PC-3 (cell line): ENCODE results near the gene NT5DC3. TPM values are rescaled to one million over a fixed set of nuclear protein-coding genes. Genes with fewer than 3 reads are reported as not detected.

Experiments
- ATAC-seq: fragments of 200-7000 bp; cut with Tn5 transposase; 2 replicates; pipeline ENCODE4 v1.9.1; 2020; ENCODE audit warnings: mild to moderate bottlenecking, moderate library complexity
- BruUV-seq: library from RNA; stranded (reverse); fragments of 400-500 nt; replicated peaks from 2 replicates; lab custom pipeline; 2021; lab: Mats Ljungman, UMichigan
- CTCF ChIA-PET: fragments of 300-600 bp; sonication (Branson Sonifier 250); formaldehyde crosslinking; loops from one replicate; lab custom pipeline; 2022; ENCODE audit warnings: antibody characterized with exemption; lab: Charles Lee
- POLR2A ChIA-PET: fragments of 300-600 bp; sonication (Branson Sonifier 250); formaldehyde crosslinking; loops from one replicate; lab custom pipeline; 2022; ENCODE audit warnings: antibody characterized with exemption; ENCODE audit not compliant: unreplicated experiment; lab: Charles Lee
- DNase-seq: peaks from one replicate; pipeline ENCODE4 v3.0.0-alpha.2; 2015
- H2AFZ ChIP-seq: fragments of 300-600 bp; sonication (generic); 2 replicates; pipeline ENCODE4 v1.6.0; 2016; ENCODE audit warnings: antibody characterized with exemption, low read length
- H3F3A ChIP-seq: fragments of 300-600 bp; sonication (generic); one replicate; pipeline ENCODE4 v1.6.0; 2017; ENCODE audit warnings: antibody characterized with exemption, low read length, control low read depth, mild to moderate bottlenecking; ENCODE audit not compliant: unreplicated experiment
- H3K27ac ChIP-seq: fragments of 300-600 bp; sonication (generic); 2 replicates; pipeline ENCODE4 v1.5.1; 2016; ENCODE audit warnings: mild to moderate bottlenecking, low read length
- H3K27me3 ChIP-seq: fragments of 300-600 bp; sonication (generic); 2 replicates; pipeline ENCODE4 v1.6.1; 2016; ENCODE audit warnings: low read length, mixed read lengths
- H3K36me3 ChIP-seq: fragments of 300-600 bp; sonication (generic); 2 replicates; pipeline ENCODE4 v1.6.1; 2016; ENCODE audit warnings: low read depth, mixed run types, low read length, mixed read lengths
- H3K4me1 ChIP-seq: fragments of 300-600 bp; sonication (generic); 2 replicates; pipeline ENCODE4 v1.5.1; 2016; ENCODE audit warnings: low read length; ENCODE audit not compliant: insufficient read depth
- H3K4me2 ChIP-seq: fragments of 300-600 bp; sonication (generic); 2 replicates; pipeline ENCODE4 v1.6.0; 2016; ENCODE audit warnings: low read length
- H3K4me3 ChIP-seq: fragments of 300-600 bp; sonication (generic); 2 replicates; pipeline ENCODE4 v1.5.1; 2016; ENCODE audit warnings: mild to moderate bottlenecking, low read length, mixed read lengths
- H3K79me2 ChIP-seq: fragments of 300-600 bp; sonication (generic); 2 replicates; pipeline ENCODE4 v1.6.1; 2017; ENCODE audit warnings: low read length, mixed read lengths
- H3K9ac ChIP-seq: fragments of 300-600 bp; sonication (generic); 2 replicates; pipeline ENCODE4 v1.6.0; 2016; ENCODE audit warnings: mild to moderate bottlenecking, low read length
- H3K9me2 ChIP-seq: fragments of 300-600 bp; sonication (generic); replicated peaks from 2 replicates; pipeline ENCODE4 v1.6.1; 2016; ENCODE audit warnings: mixed run types, low read length, mixed read lengths
- H3K9me3 ChIP-seq: fragments of 300-600 bp; sonication (generic); 2 replicates; pipeline ENCODE4 v1.6.1; 2016; ENCODE audit warnings: low read length, mixed read lengths
- H4K20me1 ChIP-seq: fragments of 300-600 bp; sonication (generic); 2 replicates; pipeline ENCODE4 v1.6.1; 2016; ENCODE audit warnings: low read length, mixed read lengths
- EZH2 ChIP-seq: fragments of 300-600 bp; sonication (generic); IDR thresholded peaks from one replicate; pipeline ENCODE4 v1.6.1; 2017; ENCODE audit warnings: antibody characterized with exemption, mild to moderate bottlenecking, low read length; ENCODE audit not compliant: unreplicated experiment
- EZH2phosphoT487 ChIP-seq: fragments of 300-600 bp; sonication (generic); IDR thresholded peaks from 2 replicates; pipeline ENCODE4 v1.6.1; 2018; ENCODE audit warnings: mild to moderate bottlenecking, antibody characterized with exemption, low read length, borderline replicate concordance
- intact Hi-C: fragments of 100-400 bp; cut with micrococcal nuclease; formaldehyde crosslinking; loops from 2 replicates; pipeline ENCODE4 v1.9.0; 2023
- total RNA-seq: library from RNA; depleted of rRNA; stranded (reverse); fragments of >200 nt; gene quantifications from 2 replicates; pipeline ENCODE4 v1.2.3, GENCODE V29; 2014
- TF ChIP-seq, protein P1 (sequence below): fragments of 300-600 bp; sonication (generic); conservative IDR thresholded peaks from 2 replicates; pipeline ENCODE4 v1.5.1; 2017; ENCODE audit warnings: antibody characterized with exemption, low read depth, mild to moderate bottlenecking, low read length

NT5DC3 gene
- total RNA-seq, 1 experiment from 2014 or later = 15.7 TPM

GRCh38 chr12:103877934-103878510, 37.0 kb upstream of the NT5DC3 start:
- peak; percentile 73 for ATAC-seq
- CTCF ChIA-PET = no interaction called here

GRCh38 chr12:103877288-103877687, 36.3 kb upstream of the NT5DC3 start:
- Histone ChIP-seq H2AFZ (no peak overlapping the region), H3K27me3 (no peaks in the 10 kb centered on the region), H3K79me2 (no peaks in the 10 kb centered on the region), H3F3A (no peaks in the 10 kb centered on the region), H3K9ac (no peak overlapping the region), H3K9me3 (no peaks in the 10 kb centered on the region), H3K27ac (no peak overlapping the region), H3K4me3 (no peak overlapping the region), H3K36me3 (no peaks in the 10 kb centered on the region), H4K20me1 (no peaks in the 10 kb centered on the region), H3K4me1 (peaks cover 19% of the 10 kb centered on the region), H3K4me2 (no peak overlapping the region), H3K9me2 (no peaks in the 10 kb centered on the region)
- TF ChIP-seq EZH2 = no peak
- TF ChIP-seq, protein P1, sequence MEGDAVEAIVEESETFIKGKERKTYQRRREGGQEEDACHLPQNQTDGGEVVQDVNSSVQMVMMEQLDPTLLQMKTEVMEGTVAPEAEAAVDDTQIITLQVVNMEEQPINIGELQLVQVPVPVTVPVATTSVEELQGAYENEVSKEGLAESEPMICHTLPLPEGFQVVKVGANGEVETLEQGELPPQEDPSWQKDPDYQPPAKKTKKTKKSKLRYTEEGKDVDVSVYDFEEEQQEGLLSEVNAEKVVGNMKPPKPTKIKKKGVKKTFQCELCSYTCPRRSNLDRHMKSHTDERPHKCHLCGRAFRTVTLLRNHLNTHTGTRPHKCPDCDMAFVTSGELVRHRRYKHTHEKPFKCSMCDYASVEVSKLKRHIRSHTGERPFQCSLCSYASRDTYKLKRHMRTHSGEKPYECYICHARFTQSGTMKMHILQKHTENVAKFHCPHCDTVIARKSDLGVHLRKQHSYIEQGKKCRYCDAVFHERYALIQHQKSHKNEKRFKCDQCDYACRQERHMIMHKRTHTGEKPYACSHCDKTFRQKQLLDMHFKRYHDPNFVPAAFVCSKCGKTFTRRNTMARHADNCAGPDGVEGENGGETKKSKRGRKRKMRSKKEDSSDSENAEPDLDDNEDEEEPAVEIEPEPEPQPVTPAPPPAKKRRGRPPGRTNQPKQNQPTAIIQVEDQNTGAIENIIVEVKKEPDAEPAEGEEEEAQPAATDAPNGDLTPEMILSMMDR = no peak
- TF ChIP-seq EZH2phosphoT487 = no peak
- no peak for DNase-seq
- ChIA-PET POLR2A (no interaction called here), CTCF (no interaction called here)
- intact Hi-C loops = loop anchor here (5.0 kb wide), 1 partner anchor 1225 kb away; no protein-coding TSS in a partner anchor
- no peak for ATAC-seq
- no TSS peak for BruUV-seq

More at GRCh38 chr12:103877934-103878510, 37.0 kb upstream of the NT5DC3 start:
- no peak overlapping the region for H3K27ac ChIP-seq
- no peaks in the 10 kb centered on the region for H3K9me2 ChIP-seq
- DNase-seq = peak; percentile 94
- H3K36me3 ChIP-seq = no peaks in the 10 kb centered on the region
- H3K79me2 ChIP-seq = no peaks in the 10 kb centered on the region
- peak overlapping the region; percentile 69 for H2AFZ ChIP-seq
- TF ChIP-seq, protein P1 = peak; percentile 95
- no peak for TF ChIP-seq EZH2
- TF ChIP-seq EZH2phosphoT487 = no peak
- BruUV-seq = no TSS peak
- no peak overlapping the region for H3K9ac ChIP-seq
- no peaks in the 10 kb centered on the region for H4K20me1 ChIP-seq
- H3K27me3 ChIP-seq = no peaks in the 10 kb centered on the region
- H3K9me3 ChIP-seq = no peaks in the 10 kb centered on the region
- peaks cover 27% of the 10 kb centered on the region for H3K4me1 ChIP-seq
- peak overlapping the region; percentile 69 for H3K4me2 ChIP-seq
- no peaks in the 10 kb centered on the region for H3F3A ChIP-seq
- H3K4me3 ChIP-seq = 0 out of 2 replicates have a peak overlapping the region, but pooled peaks have one; percentile 25
- intact Hi-C loops = loop anchor here (1.0 to 5.0 kb wide), 2 partner anchors 231 to 1224 kb away; no protein-coding TSS in a partner anchor
- POLR2A ChIA-PET = interaction anchor here (0.6 kb wide), 1 partner anchor 37 kb away, joined by 6 read pairs; the partner anchor contains the start of gene NT5DC3

GRCh38 chr12:103875666-103876065, 34.6 kb upstream of the NT5DC3 start:
- no peaks in the 10 kb centered on the region for H3K27me3 ChIP-seq
- ChIA-PET CTCF (no interaction called here), POLR2A (no interaction called here)
- no peak for DNase-seq
- no peak overlapping the region for H3K9ac ChIP-seq
- H3K4me1 ChIP-seq = peaks cover 7% of the 10 kb centered on the region
- no peaks in the 10 kb centered on the region for H3K36me3 ChIP-seq
- no peaks in the 10 kb centered on the region for H3K79me2 ChIP-seq
- H4K20me1 ChIP-seq = no peaks in the 10 kb centered on the region
- H3K4me2 ChIP-seq = no peak overlapping the region
- no peaks in the 10 kb centered on the region for H3K9me3 ChIP-seq
- no peak for TF ChIP-seq EZH2phosphoT487
- H3K4me3 ChIP-seq = no peak overlapping the region
- no peaks in the 10 kb centered on the region for H3F3A ChIP-seq
- no peak for ATAC-seq
- no peaks in the 10 kb centered on the region for H3K9me2 ChIP-seq
- no peak overlapping the region for H3K27ac ChIP-seq
- no peak overlapping the region for H2AFZ ChIP-seq
- no TSS peak for BruUV-seq
- intact Hi-C loops = loop anchor here (5.0 kb wide), 1 partner anchor 1227 kb away; no protein-coding TSS in a partner anchor
